H1 (cell line): ENCODE measurements around the gene DCHS1. TPM values are rescaled to one million over a fixed set of nuclear protein-coding genes. Genes with fewer than 3 reads are reported as not detected.

Experiments used
- CTCF ChIA-PET: fragments of 300-600 bp; sonication (Branson Sonifier 250); formaldehyde crosslinking; loops from one replicate; lab custom pipeline; 2021; ENCODE audit not compliant: partially characterized antibody; lab: Charles Lee
- POLR2A ChIA-PET: fragments of 300-600 bp; sonication (Branson Sonifier 250); formaldehyde crosslinking; loops from one replicate; lab custom pipeline; 2021; ENCODE audit warnings: inconsistent platforms; ENCODE audit not compliant: partially characterized antibody; lab: Charles Lee
- DNase-seq, 2 experiments: peaks; one replicate each; pipeline versions ENCODE4 v3.0.0 to v3.0.0-alpha.2; 2010 to 2022; ENCODE audit warnings: low spot score in 2 of 2, low read depth in 1 of 2, mixed read lengths in 1 of 2
- FAIRE-seq: peaks from 2 replicates; lab custom pipeline; 2011; peaks lifted over from hg19 to GRCh38; lab: Jason Lieb, UNC
- H2AFZ ChIP-seq: 2 replicates; pipeline ENCODE4 v1.8.1; 2012; ENCODE audit warnings: low read length, inconsistent platforms
- H2AK5ac ChIP-seq: 2 replicates; pipeline ENCODE4 v1.6.1; 2013; ENCODE audit warnings: low read depth, low read length
- H2BK120ac ChIP-seq: replicated peaks from 2 replicates; pipeline ENCODE3; 2013; ENCODE audit warnings: low read depth, low read length, inconsistent platforms
- H2BK12ac ChIP-seq: 2 replicates; pipeline ENCODE4 v1.6.1; 2013; ENCODE audit warnings: low read depth, low read length
- H2BK15ac ChIP-seq: 2 replicates; pipeline ENCODE4 v1.6.1; 2013; ENCODE audit warnings: low read length
- H2BK20ac ChIP-seq: 2 replicates; pipeline ENCODE4 v1.6.1; 2013; ENCODE audit warnings: low read length
- H2BK5ac ChIP-seq: 2 replicates; pipeline ENCODE4 v1.6.1; 2013; ENCODE audit warnings: low read depth, low read length
- H3K14ac ChIP-seq: 2 replicates; pipeline ENCODE4 v1.6.1; 2013; ENCODE audit warnings: inconsistent platforms; ENCODE audit not compliant: insufficient read length
- H3K18ac ChIP-seq: 2 replicates; pipeline ENCODE4 v1.6.1; 2013; ENCODE audit warnings: low read length; ENCODE audit errors: extremely low read depth
- H3K23ac ChIP-seq: 2 replicates; pipeline ENCODE4 v1.6.1; 2013; ENCODE audit warnings: inconsistent platforms; ENCODE audit not compliant: insufficient read length
- H3K23me2 ChIP-seq: 2 replicates; pipeline ENCODE4 v1.6.1; 2013; ENCODE audit warnings: low read depth, low read length
- H3K27ac ChIP-seq: 2 replicates; pipeline ENCODE4 v1.6.1; 2011; ENCODE audit warnings: low read depth, low read length, inconsistent platforms
- H3K27me3 ChIP-seq, 4 experiments: replicated peaks in 1 of 4; 1 replicate in 1 of 4; 2 replicates in 3 of 4; pipeline versions ENCODE4 v1.6.1 to v1.8.1; 2011 to 2013; ENCODE audit warnings: low read length in 3 of 4, mild to moderate bottlenecking in 3 of 4, inconsistent platforms in 2 of 4, mixed read lengths in 2 of 4, moderate library complexity in 1 of 4; ENCODE audit not compliant: control insufficient read depth in 3 of 4, insufficient read depth in 3 of 4; ENCODE audit errors: extremely low read depth in 1 of 4
- H3K36me3 ChIP-seq, 4 experiments: 2 replicates each; pipeline versions ENCODE4 v1.6.1 to v1.8.1; 2011 to 2013; ENCODE audit warnings: mild to moderate bottlenecking in 4 of 4, low read length in 3 of 4, moderate library complexity in 2 of 4, control low read depth in 1 of 4, inconsistent platforms in 1 of 4; ENCODE audit not compliant: insufficient read depth in 4 of 4, control insufficient read depth in 2 of 4
- H3K4ac ChIP-seq: replicated peaks from 2 replicates; pipeline ENCODE3; 2013; ENCODE audit warnings: low read length, low read depth, mixed read lengths, inconsistent platforms; ENCODE audit not compliant: insufficient read length
- H3K4me1 ChIP-seq, 4 experiments: replicated peaks in 1 of 4; 1 replicate in 1 of 4; 2 replicates in 3 of 4; pipeline versions ENCODE4 v1.6.1 to v1.8.1; 2011 to 2013; ENCODE audit warnings: low read length in 3 of 4, inconsistent platforms in 2 of 4, mixed read lengths in 1 of 4; ENCODE audit not compliant: insufficient read depth in 4 of 4, control insufficient read depth in 3 of 4
- H3K4me2 ChIP-seq, 2 experiments: 2 replicates each; pipeline versions ENCODE4 v1.6.1 to v1.8.1; 2011 to 2013; ENCODE audit warnings: low read depth in 2 of 2, low read length in 2 of 2, control low read depth in 1 of 2, inconsistent platforms in 1 of 2, mild to moderate bottlenecking in 1 of 2; ENCODE audit not compliant: insufficient read depth in 1 of 2
- H3K4me3 ChIP-seq, 4 experiments: fragments of 200-600, 300-600 bp in 1 of 4; sonication (generic), shearing (Covaris generic), sonication (Bioruptor Twin) in 1 of 4; 2 replicates each; pipeline versions ENCODE4 v1.5.1 to v1.8.1; 2011 to 2016; ENCODE audit warnings: low read length in 4 of 4, low read depth in 3 of 4, control low read depth in 2 of 4, inconsistent platforms in 2 of 4, mild to moderate bottlenecking in 2 of 4, mixed read lengths in 1 of 4, moderate library complexity in 1 of 4; ENCODE audit not compliant: insufficient read depth in 2 of 4; ENCODE audit errors: extremely low read depth in 1 of 4
- H3K56ac ChIP-seq: replicated peaks from 2 replicates; pipeline ENCODE3; 2013; ENCODE audit warnings: low read depth, mild to moderate bottlenecking, mixed read lengths, low read length, inconsistent platforms; ENCODE audit not compliant: insufficient read length
- H3K79me1 ChIP-seq: 2 replicates; pipeline ENCODE4 v1.6.1; 2013; ENCODE audit warnings: low read depth, low read length, control low read depth
- H3K79me2 ChIP-seq, 2 experiments: 2 replicates each; pipeline versions ENCODE4 v1.6.1 to v1.8.1; 2012 to 2013; ENCODE audit warnings: low read length in 2 of 2, mild to moderate bottlenecking in 2 of 2, inconsistent platforms in 1 of 2; ENCODE audit not compliant: insufficient read depth in 2 of 2, control insufficient read depth in 1 of 2
- H3K9ac ChIP-seq, 4 experiments: replicated peaks in 1 of 4; 1 replicate in 1 of 4; 2 replicates in 3 of 4; pipeline versions ENCODE4 v1.6.1 to v1.8.1; 2011 to 2013; ENCODE audit warnings: low read depth in 3 of 4, low read length in 3 of 4, control low read depth in 2 of 4, mild to moderate bottlenecking in 2 of 4, moderate library complexity in 2 of 4, inconsistent platforms in 1 of 4; ENCODE audit errors: extremely low read depth in 1 of 4
- H3K9me3 ChIP-seq, 2 experiments: 2 replicates each; pipeline versions ENCODE4 v1.6.1 to v1.8.1; 2012 to 2013; ENCODE audit warnings: mild to moderate bottlenecking in 2 of 2, moderate library complexity in 2 of 2, control low read depth in 1 of 2, inconsistent platforms in 1 of 2, low read depth in 1 of 2, low read length in 1 of 2, mixed read lengths in 1 of 2; ENCODE audit not compliant: insufficient read depth in 2 of 2
- H4K20me1 ChIP-seq, 2 experiments: replicated peaks in 1 of 2; 2 replicates each; pipeline versions ENCODE3 to v1.8.1; 2011 to 2013; ENCODE audit warnings: inconsistent platforms in 2 of 2, low read length in 2 of 2, mild to moderate bottlenecking in 1 of 2; ENCODE audit not compliant: insufficient read depth in 2 of 2, control insufficient read depth in 1 of 2
- H4K5ac ChIP-seq: 2 replicates; pipeline ENCODE4 v1.6.1; 2013; ENCODE audit warnings: low read length, low read depth, mixed read lengths, inconsistent platforms; ENCODE audit not compliant: insufficient read length
- H4K8ac ChIP-seq: 2 replicates; pipeline ENCODE4 v1.8.0; 2013; ENCODE audit warnings: mild to moderate bottlenecking, moderate library complexity, low read length, inconsistent platforms; ENCODE audit not compliant: insufficient read depth; ENCODE audit errors: extremely low read depth
- H4K91ac ChIP-seq: replicated peaks from 2 replicates; pipeline ENCODE3; 2013; ENCODE audit warnings: low read length, mixed read lengths, inconsistent platforms; ENCODE audit not compliant: insufficient read length
- CBX8 ChIP-seq: fragments of 300-800, 300-1000 bp; sonication (generic); IDR thresholded peaks from 2 replicates; pipeline ENCODE4 v1.7.1; 2016; ENCODE audit warnings: low read depth, low read length, borderline replicate concordance
- EGR1 ChIP-seq: IDR thresholded peaks from 2 replicates; pipeline ENCODE4 v1.6.1; 2011; ENCODE audit warnings: low read depth, low read length, borderline replicate concordance
- EZH2 ChIP-seq: fragments of 200-600 bp; sonication (generic); IDR thresholded peaks from 2 replicates; pipeline ENCODE4 v1.7.1; 2012; ENCODE audit warnings: low read depth, mild to moderate bottlenecking, moderate library complexity, low read length, inconsistent platforms; ENCODE audit not compliant: severe bottlenecking
- GTF2F1 ChIP-seq: IDR thresholded peaks from 2 replicates; pipeline ENCODE4 v1.6.1; 2012; ENCODE audit warnings: low read depth, low read length, improper control_type of control experiment, borderline replicate concordance
- MAFK ChIP-seq: IDR thresholded peaks from 2 replicates; pipeline ENCODE4 v1.6.1; 2012; ENCODE audit warnings: low read depth, mild to moderate bottlenecking, improper control_type of control experiment, low read length
- PHF8 ChIP-seq: fragments of 200-600 bp; sonication (generic); conservative IDR thresholded peaks from 2 replicates; pipeline ENCODE4 v1.7.1; 2012; ENCODE audit warnings: low read depth, mild to moderate bottlenecking, inconsistent platforms, low read length, moderate library complexity
- POU5F1 ChIP-seq: IDR thresholded peaks from 2 replicates; pipeline ENCODE4 v1.6.1; 2011; ENCODE audit warnings: low read depth, mild to moderate bottlenecking, low read length, moderate library complexity
- RBBP5 ChIP-seq: IDR thresholded peaks from 2 replicates; pipeline ENCODE4 v1.7.1; 2012; ENCODE audit warnings: low read depth, mild to moderate bottlenecking, inconsistent platforms, low read length, moderate library complexity, borderline replicate concordance
- TCF12 ChIP-seq: IDR thresholded peaks from 2 replicates; pipeline ENCODE4 v1.6.1; 2011; ENCODE audit warnings: low read depth, mild to moderate bottlenecking, low read length
- YY1 ChIP-seq: IDR thresholded peaks from 2 replicates; pipeline ENCODE4 v1.6.1; 2011; ENCODE audit warnings: low read depth, mild to moderate bottlenecking, low read length
- WGBS, 2 experiments: shearing (Covaris generic) in 1 of 2; methylation state at CpG; one replicate each; pipeline versions ENCODE4 v1.1.6 to v1.1.7; 2013 to 2015; ENCODE audit warnings: low lambda C conversion rate in 2 of 2, mixed read lengths in 2 of 2, inconsistent platforms in 1 of 2, low coverage in 1 of 2, missing lambda C conversion rate in 1 of 2; ENCODE audit not compliant: insufficient replicate concordance in 2 of 2, insufficient coverage in 1 of 2, insufficient read length in 1 of 2; ENCODE audit errors: extremely low coverage in 1 of 2, missing lambda C conversion rate in 1 of 2; 5-methylcytosine and 5-hydroxymethylcytosine counted together
- polyA plus RNA-seq, 7 experiments: library from polyadenylated mRNA; depleted of rRNA in 3 of 7; stranded (reverse) in 5 of 7; unstranded in 2 of 7; fragments of >200 nt in 5 of 7; fragments of 200-250 nt in 2 of 7; gene quantifications; 1 replicate in 5 of 7; 2 replicates in 1 of 7; 4 replicates in 1 of 7; pipeline versions ENCODE4 v1.2.1 to v1.2.3, GENCODE V29; 2011 to 2013; ENCODE audit warnings: missing spikeins in 2 of 7, mixed read lengths in 2 of 7
- total RNA-seq: library from RNA; stranded (reverse); fragmentation: NEBNext Ultra II Directional; extraction: Animal tissue kit (Norgen Biotek cat#: 25700); gene quantifications from 2 replicates; pipeline ENCODE4 v1.2.1, GENCODE V29; 2021
- TF ChIP-seq, protein P1 (sequence below): IDR thresholded peaks from 2 replicates; pipeline ENCODE4 v1.6.1; 2012; ENCODE audit warnings: inconsistent platforms
- TF ChIP-seq, protein P2 (sequence below): IDR thresholded peaks from 2 replicates; pipeline ENCODE4 v1.6.1; 2012; ENCODE audit warnings: low read length, inconsistent platforms

Gene DCHS1
- total and polyA plus RNA-seq, 2 of the 8 experiments (the other 6 are each of a cell fraction or from before 2014, with no cell fraction given), result 8.2 to 10.5 TPM

DNA sequence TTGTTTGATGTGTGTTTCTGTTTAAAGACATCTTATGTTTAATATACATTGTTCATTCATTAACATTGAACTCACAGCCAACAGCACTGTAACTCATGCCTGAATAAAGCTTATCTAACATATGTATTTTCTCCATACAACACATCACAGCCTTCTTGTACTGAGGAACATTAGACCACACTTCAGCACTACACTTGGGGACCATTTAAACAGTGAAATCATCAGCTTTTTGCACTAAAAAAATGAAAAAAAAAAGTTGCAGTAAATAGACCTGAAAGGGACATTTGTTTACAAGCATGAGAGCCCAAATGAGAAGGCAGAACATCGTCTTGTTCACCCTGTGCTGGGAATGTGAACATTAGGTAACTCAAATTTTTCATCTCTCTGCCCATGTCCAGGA is 21.1 kb downstream of the DCHS1 start:
- Histone ChIP-seq H3K36me3 (no peaks in the 10 kb centered on the region), H2BK15ac (no peak overlapping the region), H3K23me2 (peaks cover 12% of the 10 kb centered on the region), H4K5ac (no peak overlapping the region), H3K9me3 (no peaks in the 10 kb centered on the region), H3K23ac (no peak overlapping the region), H4K8ac (no peak overlapping the region), H3K56ac (no peak overlapping the region), H3K4me2 (no peak overlapping the region), H3K27me3 (peaks cover 10 to 30% (median 24%) of the 10 kb centered on the region in 4 experiments), H3K9ac (no peak overlapping the region), H2BK12ac (no peak overlapping the region), H2AK5ac (no peak overlapping the region), H3K4me1 (peaks cover 0 to 6% (median 2%) of the 10 kb centered on the region in 4 experiments; a peak in 3 of 7 replicates), H4K20me1 (peaks cover 1 to 7% of the 10 kb centered on the region in 2 experiments), H3K18ac (no peak overlapping the region), H2BK120ac (no peak overlapping the region), H2BK5ac (no peak overlapping the region), H4K91ac (no peak overlapping the region), H3K27ac (no peak overlapping the region), H2AFZ (no peak overlapping the region), H3K79me1 (no peaks in the 10 kb centered on the region), H3K4ac (no peak overlapping the region), H3K79me2 (no peaks in the 10 kb centered on the region), H3K4me3 (no peak overlapping the region), H2BK20ac (no peak overlapping the region), H3K14ac (no peak overlapping the region)
- ChIA-PET POLR2A (interaction anchor here (1.0 to 1.5 kb wide), 2 partner anchors 11 to 49 kb away, joined by 3 read pairs; partner anchors contain the start of gene MRPL17), CTCF (interaction anchor here (0.9 to 4.6 kb wide), 4 partner anchors 15 to 74 kb away, joined by 3 to 23 read pairs (median 4); partner anchors contain the start of genes TAF10 and TPP1)
- no peak for FAIRE-seq
- no peak for DNase-seq
- 69% methylated on average over 1 of the region's 1 CpG; no CpG with 5 or more reads in 1 of the 2 experiments for WGBS, 2 experiments
- TF ChIP-seq EGR1 (no peak), POU5F1 (no peak), CBX8 (no peak), GTF2F1 (no peak), TCF12 (no peak), YY1 (no peak), MAFK (no peak), EZH2 (no peak), PHF8 (no peak), RBBP5 (no peak)
- TF ChIP-seq, protein P1, sequence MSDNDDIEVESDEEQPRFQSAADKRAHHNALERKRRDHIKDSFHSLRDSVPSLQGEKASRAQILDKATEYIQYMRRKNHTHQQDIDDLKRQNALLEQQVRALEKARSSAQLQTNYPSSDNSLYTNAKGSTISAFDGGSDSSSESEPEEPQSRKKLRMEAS, result no peak
- TF ChIP-seq, protein P2, sequence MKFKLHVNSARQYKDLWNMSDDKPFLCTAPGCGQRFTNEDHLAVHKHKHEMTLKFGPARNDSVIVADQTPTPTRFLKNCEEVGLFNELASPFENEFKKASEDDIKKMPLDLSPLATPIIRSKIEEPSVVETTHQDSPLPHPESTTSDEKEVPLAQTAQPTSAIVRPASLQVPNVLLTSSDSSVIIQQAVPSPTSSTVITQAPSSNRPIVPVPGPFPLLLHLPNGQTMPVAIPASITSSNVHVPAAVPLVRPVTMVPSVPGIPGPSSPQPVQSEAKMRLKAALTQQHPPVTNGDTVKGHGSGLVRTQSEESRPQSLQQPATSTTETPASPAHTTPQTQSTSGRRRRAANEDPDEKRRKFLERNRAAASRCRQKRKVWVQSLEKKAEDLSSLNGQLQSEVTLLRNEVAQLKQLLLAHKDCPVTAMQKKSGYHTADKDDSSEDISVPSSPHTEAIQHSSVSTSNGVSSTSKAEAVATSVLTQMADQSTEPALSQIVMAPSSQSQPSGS, result no peak
